ENCODE results near the gene UCN3. TPM values are rescaled to one million over a fixed set of nuclear protein-coding genes. Genes with fewer than 3 reads are reported as not detected.

The UCN3 gene
- total and polyA plus RNA-seq, 2 experiments from 2014 or later: not detected

DNA sequence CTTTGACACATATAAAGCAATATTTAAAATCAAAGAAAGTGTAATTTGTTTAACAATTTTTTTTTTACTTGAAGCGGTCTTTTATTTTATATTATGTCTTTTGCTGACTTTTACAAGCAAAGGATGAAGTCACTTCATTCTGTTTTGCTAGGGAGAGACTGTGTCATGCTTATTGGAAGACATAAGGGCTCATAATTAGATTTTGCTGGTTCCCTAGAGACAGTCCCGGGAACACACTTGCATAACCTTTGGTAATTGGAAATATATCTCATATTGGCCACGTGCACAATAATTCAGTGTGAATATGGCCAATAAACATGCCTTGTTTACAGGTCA, 47.1 kb downstream of the UCN3 start:
- DNase-seq (ENCODE audit: low spot score): no peak
- Histone ChIP-seq H3K27me3 (no peaks in the 10 kb centered on the region), H3K9me3 (ENCODE audit: low read depth) (no peaks in the 10 kb centered on the region), H3K27ac (no peak overlapping the region), H3K4me2 (peak overlapping the region; percentile 77), H3K36me3 (replicated peaks; ENCODE audit: insufficient read depth, low read depth) (no peaks in the 10 kb centered on the region), H4K20me1 (ENCODE audit: insufficient read depth, poor library complexity, severe bottlenecking) (no peaks in the 10 kb centered on the region), H3K79me2 (peaks cover 35% of the 10 kb centered on the region), H3K4me3 (no peak overlapping the region), H3K4me1 (ENCODE audit: insufficient read depth) (no peaks in the 10 kb centered on the region), H2AFZ (peak overlapping the region; percentile 70), H3K9me2 (replicated peaks; ENCODE audit: insufficient read depth) (no peaks in the 10 kb centered on the region)
- TF ChIP-seq, protein P1, sequence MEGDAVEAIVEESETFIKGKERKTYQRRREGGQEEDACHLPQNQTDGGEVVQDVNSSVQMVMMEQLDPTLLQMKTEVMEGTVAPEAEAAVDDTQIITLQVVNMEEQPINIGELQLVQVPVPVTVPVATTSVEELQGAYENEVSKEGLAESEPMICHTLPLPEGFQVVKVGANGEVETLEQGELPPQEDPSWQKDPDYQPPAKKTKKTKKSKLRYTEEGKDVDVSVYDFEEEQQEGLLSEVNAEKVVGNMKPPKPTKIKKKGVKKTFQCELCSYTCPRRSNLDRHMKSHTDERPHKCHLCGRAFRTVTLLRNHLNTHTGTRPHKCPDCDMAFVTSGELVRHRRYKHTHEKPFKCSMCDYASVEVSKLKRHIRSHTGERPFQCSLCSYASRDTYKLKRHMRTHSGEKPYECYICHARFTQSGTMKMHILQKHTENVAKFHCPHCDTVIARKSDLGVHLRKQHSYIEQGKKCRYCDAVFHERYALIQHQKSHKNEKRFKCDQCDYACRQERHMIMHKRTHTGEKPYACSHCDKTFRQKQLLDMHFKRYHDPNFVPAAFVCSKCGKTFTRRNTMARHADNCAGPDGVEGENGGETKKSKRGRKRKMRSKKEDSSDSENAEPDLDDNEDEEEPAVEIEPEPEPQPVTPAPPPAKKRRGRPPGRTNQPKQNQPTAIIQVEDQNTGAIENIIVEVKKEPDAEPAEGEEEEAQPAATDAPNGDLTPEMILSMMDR (IDR thresholded peaks at IDR 0.05; ENCODE audit: poor library complexity): no peak
- no peak for TF ChIP-seq EZH2 (IDR thresholded peaks at IDR 0.05; ENCODE audit: borderline replicate concordance)
- TF ChIP-seq EZH2phosphoT487 (IDR thresholded peaks at IDR 0.05; ENCODE audit: low read depth, severe bottlenecking, unreplicated experiment): no peak
- 64% methylated on average over 3 of the region's 3 CpGs for WGBS (ENCODE audit: low lambda C conversion rate, missing lambda C conversion rate)

DNA sequence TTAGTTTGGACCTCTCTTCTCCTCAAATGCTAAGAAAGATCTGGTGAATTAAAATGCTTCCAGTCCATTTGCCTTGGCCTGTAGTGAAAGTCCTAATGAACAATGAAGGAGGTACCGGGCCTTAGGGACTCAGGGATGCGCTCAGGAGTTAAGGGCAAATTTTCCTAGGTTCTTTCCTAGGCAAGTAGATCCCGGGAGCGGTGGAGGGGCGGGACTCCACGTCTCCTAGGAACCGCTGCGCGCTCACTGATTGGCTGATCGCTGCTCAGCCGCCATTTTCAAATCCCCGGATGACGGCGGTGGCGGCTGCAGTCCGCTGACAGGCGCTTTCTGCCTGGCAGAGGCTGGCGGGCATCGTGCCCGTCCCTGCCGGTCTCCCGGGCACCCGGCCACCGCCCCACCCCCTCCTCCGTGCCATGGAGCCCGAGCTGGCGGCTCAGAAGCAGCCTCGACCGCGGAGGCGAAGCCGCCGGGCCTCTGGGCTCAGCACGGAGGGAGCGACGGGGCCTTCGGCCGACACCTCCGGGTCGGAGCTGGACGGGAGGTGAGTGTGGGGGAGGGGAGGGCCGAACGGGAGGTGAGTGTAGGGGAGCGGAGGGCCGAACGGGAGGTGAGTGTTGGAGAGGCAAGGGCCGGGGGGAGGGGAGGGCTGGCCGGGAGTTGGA, 47.6 kb downstream of the UCN3 start, which contains the start of gene NET1:
NET1 (plus strand) TSS at position 281 of the 665 bp plus-strand sequence; CDS start at position 417, 136 bp downstream.
- no peak within 1 kb of the TSS for H3K27ac ChIP-seq
- peak within 1 kb of the TSS; percentile 88 for H3K4me3 ChIP-seq
- 2% methylated on average over 42 of the region's 48 CpGs for WGBS (ENCODE audit: low lambda C conversion rate, missing lambda C conversion rate)
- TF ChIP-seq, protein P1 (IDR thresholded peaks at IDR 0.05; ENCODE audit: poor library complexity): no peak
- no peak for TF ChIP-seq EZH2phosphoT487 (IDR thresholded peaks at IDR 0.05; ENCODE audit: low read depth, severe bottlenecking, unreplicated experiment)
- no peak for TF ChIP-seq EZH2 (IDR thresholded peaks at IDR 0.05; ENCODE audit: borderline replicate concordance)
- no peaks in the 10 kb centered on the region for H4K20me1 ChIP-seq (ENCODE audit: insufficient read depth, poor library complexity, severe bottlenecking)
- H3K9me3 ChIP-seq (ENCODE audit: low read depth): no peaks in the 10 kb centered on the region
- H3K4me2 ChIP-seq: peak within 1 kb of the TSS; percentile 77
- H3K4me1 ChIP-seq (ENCODE audit: insufficient read depth): no peaks in the 10 kb centered on the region
- H3K27me3 ChIP-seq: no peaks in the 10 kb centered on the region
- H3K79me2 ChIP-seq: peaks cover 40% of the 10 kb centered on the region
- peak within 1 kb of the TSS; percentile 82 for H2AFZ ChIP-seq
- DNase-seq (ENCODE audit: low spot score): peak; percentile 95
- H3K36me3 ChIP-seq (replicated peaks; ENCODE audit: insufficient read depth, low read depth): no peaks in the 10 kb centered on the region
- no peaks in the 10 kb centered on the region for H3K9me2 ChIP-seq (replicated peaks; ENCODE audit: insufficient read depth)

DNA sequence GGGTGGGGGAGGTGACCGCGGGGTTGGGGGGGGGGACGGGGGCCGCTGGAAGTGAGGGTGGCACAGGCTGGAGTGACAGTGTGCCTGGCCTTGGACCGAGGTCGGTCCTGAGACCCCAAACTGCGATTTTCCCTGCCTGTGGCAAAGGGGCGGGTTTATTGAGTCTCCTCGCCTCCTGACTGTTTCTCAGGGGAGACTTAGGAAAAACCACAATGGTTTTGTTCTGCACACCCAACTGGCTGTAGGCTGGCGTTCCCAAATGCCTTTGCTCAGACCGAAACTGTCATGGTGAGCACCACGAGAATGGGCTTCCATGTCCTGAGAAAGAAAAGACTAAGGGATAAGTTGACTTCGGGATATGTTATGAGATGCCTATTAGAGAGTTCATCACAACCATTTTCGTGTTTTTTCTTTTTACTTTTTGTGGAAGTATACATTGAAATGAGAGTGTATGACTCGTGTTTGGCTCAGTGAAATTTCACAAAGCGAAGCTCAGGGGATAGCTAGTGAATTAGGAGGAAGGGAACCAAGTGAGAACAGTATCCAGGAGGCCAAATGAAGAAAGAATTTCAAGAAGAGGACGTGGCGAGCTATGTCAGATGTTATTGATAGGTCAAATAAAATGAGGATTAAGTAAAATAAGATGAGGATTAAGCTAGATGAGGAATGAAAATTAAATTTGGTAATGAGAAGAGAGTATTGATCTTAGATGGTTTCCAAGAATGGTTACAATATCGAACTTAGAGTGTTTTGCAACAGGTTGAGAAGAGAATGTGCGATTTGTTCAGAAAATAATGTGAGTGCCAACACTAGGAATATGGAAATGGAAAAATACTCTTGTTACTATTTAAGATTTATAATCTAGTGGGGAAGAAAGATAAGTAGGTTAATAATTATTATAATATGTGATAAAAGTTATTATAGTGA, 48.5 kb downstream of the UCN3 start:
- Histone ChIP-seq H3K9me3 (ENCODE audit: low read depth) (no peaks in the 10 kb centered on the region), H3K36me3 (replicated peaks; ENCODE audit: insufficient read depth, low read depth) (no peaks in the 10 kb centered on the region), H3K27me3 (no peaks in the 10 kb centered on the region), H3K9me2 (replicated peaks; ENCODE audit: insufficient read depth) (no peaks in the 10 kb centered on the region), H3K79me2 (peaks cover 49% of the 10 kb centered on the region), H3K4me3 (peak overlapping the region; percentile 31), H4K20me1 (ENCODE audit: insufficient read depth, poor library complexity, severe bottlenecking) (no peaks in the 10 kb centered on the region), H3K4me1 (ENCODE audit: insufficient read depth) (no peaks in the 10 kb centered on the region), H2AFZ (peak overlapping the region; percentile 10), H3K27ac (no peak overlapping the region), H3K4me2 (peak overlapping the region; percentile 77)
- WGBS (ENCODE audit: low lambda C conversion rate, missing lambda C conversion rate): 20% methylated on average over 18 of the region's 20 CpGs
- peak; percentile 43 for DNase-seq (ENCODE audit: low spot score)
- TF ChIP-seq EZH2 (IDR thresholded peaks at IDR 0.05; ENCODE audit: borderline replicate concordance): no peak
- TF ChIP-seq, protein P1 (IDR thresholded peaks at IDR 0.05; ENCODE audit: poor library complexity): no peak
- TF ChIP-seq EZH2phosphoT487 (IDR thresholded peaks at IDR 0.05; ENCODE audit: low read depth, severe bottlenecking, unreplicated experiment): no peak
